ENCODE data around the gene ADAMTS18.

GRCh38 chr16:77353587-77354263 is 81.1 kb downstream of the ADAMTS18 start:
- TF ChIP-seq CTCF (conservative IDR thresholded peaks at IDR 0.05; ENCODE audit: low read depth, low read length) (no peak), EZH2phosphoT487 (IDR thresholded peaks at IDR 0.05; ENCODE audit: borderline replicate concordance, low read length) (no peak), EZH2 (IDR thresholded peaks at IDR 0.05; ENCODE audit: low read length, unreplicated experiment) (no peak)
